ENCODE data around the gene EPHX1. TPM values are rescaled to one million over a fixed set of nuclear protein-coding genes. Genes with fewer than 3 reads are reported as not detected.
"Not testable (repeated sequence)": the region's sequence is repeated elsewhere in the genome, so short reads cannot be mapped to it uniquely, and the experiment has no call there.

EPHX1 gene
- total RNA-seq, 2 experiments from 2014 or later, result 2.1 to 3.6 TPM

- ATAC-seq, result no peak
- no peaks in the 10 kb centered on the region for H3K9me3 Mint-ChIP-seq
- peak overlapping the region; percentile 57 for H3K27ac Mint-ChIP-seq
- intact Hi-C loops (cut with micrococcal nuclease), result no loop called here
- TF ChIP-seq, protein P1, sequence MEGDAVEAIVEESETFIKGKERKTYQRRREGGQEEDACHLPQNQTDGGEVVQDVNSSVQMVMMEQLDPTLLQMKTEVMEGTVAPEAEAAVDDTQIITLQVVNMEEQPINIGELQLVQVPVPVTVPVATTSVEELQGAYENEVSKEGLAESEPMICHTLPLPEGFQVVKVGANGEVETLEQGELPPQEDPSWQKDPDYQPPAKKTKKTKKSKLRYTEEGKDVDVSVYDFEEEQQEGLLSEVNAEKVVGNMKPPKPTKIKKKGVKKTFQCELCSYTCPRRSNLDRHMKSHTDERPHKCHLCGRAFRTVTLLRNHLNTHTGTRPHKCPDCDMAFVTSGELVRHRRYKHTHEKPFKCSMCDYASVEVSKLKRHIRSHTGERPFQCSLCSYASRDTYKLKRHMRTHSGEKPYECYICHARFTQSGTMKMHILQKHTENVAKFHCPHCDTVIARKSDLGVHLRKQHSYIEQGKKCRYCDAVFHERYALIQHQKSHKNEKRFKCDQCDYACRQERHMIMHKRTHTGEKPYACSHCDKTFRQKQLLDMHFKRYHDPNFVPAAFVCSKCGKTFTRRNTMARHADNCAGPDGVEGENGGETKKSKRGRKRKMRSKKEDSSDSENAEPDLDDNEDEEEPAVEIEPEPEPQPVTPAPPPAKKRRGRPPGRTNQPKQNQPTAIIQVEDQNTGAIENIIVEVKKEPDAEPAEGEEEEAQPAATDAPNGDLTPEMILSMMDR (IDR thresholded peaks at IDR 0.05), result no peak
- POLR2A ChIA-PET, result interaction anchor here (1.1 kb wide), 1 partner anchor 143 kb away, joined by 3 read pairs; the partner anchor contains the start of gene PYCR2
- H3K36me3 Mint-ChIP-seq (ENCODE audit: low read depth), result peaks cover 44% of the 10 kb centered on the region
- H3K27me3 Mint-ChIP-seq, result no peaks in the 10 kb centered on the region
- H3K4me1 Mint-ChIP-seq (ENCODE audit: low read depth), result peaks cover 31% of the 10 kb centered on the region
- CTCF ChIA-PET, result no interaction called here
- peak overlapping the region; percentile 51 for H3K4me3 Mint-ChIP-seq
- no peak for DNase-seq
Measured at GRCh38 chr1:225780630-225781029, 29.3 kb upstream of the EPHX1 start.

DNA sequence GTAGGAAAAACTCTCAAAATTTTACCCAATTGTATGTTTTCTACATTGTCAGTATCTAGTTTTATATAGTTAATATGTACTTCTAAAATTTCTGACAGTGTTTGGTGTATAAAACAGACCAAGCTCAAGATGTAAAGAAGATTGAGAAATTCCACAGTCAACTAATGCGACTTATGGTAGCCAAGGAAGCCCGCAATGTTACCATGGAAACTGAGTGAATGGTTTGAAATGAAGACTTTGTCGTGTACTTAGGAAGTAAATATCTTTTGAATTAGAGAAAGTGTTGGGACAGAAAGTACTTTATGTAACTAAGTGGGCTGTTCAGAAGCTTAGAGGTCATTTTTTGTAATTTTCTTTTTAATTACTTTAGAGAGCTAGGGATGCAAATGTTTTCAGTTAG is 20.8 kb upstream of the EPHX1 start:
- Mint-ChIP-seq H3K36me3 (ENCODE audit: low read depth) (peaks cover 73% of the 10 kb centered on the region), H3K4me1 (ENCODE audit: low read depth) (peaks cover 13% of the 10 kb centered on the region)
- CTCF ChIA-PET, result interaction anchor here (0.8 to 0.9 kb wide), 2 partner anchors 13 to 307 kb away, joined by 3 read pairs; no protein-coding TSS in a partner anchor
- H3K27ac Mint-ChIP-seq; intact Hi-C loops (cut with micrococcal nuclease); ATAC-seq; H3K4me3 Mint-ChIP-seq; H3K9me3 Mint-ChIP-seq; DNase-seq; H3K27me3 Mint-ChIP-seq: not testable (repeated sequence)
- POLR2A ChIA-PET, result interaction anchor here (1.9 kb wide), 1 partner anchor 11 kb away, joined by 7 read pairs; the partner anchor contains the start of gene SRP9

GRCh38 chr1:225794954-225795353 is 15.0 kb upstream of the EPHX1 start:
- H3K9me3 Mint-ChIP-seq, result no peaks in the 10 kb centered on the region
- ChIA-PET CTCF (no interaction called here), POLR2A (no interaction called here)
- H3K4me1 Mint-ChIP-seq (ENCODE audit: low read depth), result peaks cover 1% of the 10 kb centered on the region
- no peak overlapping the region for H3K27ac Mint-ChIP-seq
- H3K4me3 Mint-ChIP-seq, result no peak overlapping the region
- H3K36me3 Mint-ChIP-seq (ENCODE audit: low read depth), result peaks cover 50% of the 10 kb centered on the region
- no peaks in the 10 kb centered on the region for H3K27me3 Mint-ChIP-seq
- TF ChIP-seq, protein P1 (IDR thresholded peaks at IDR 0.05), result no peak
- intact Hi-C loops (cut with micrococcal nuclease), result no loop called here
- DNase-seq, result no peak
- ATAC-seq, result no peak

- H3K9me3 Mint-ChIP-seq; H3K27me3 Mint-ChIP-seq; CTCF ChIA-PET; H3K27ac Mint-ChIP-seq; intact Hi-C loops (cut with micrococcal nuclease); H3K4me3 Mint-ChIP-seq; DNase-seq; POLR2A ChIA-PET; H3K4me1 Mint-ChIP-seq (ENCODE audit: low read depth); ATAC-seq: not testable (repeated sequence)
- H3K36me3 Mint-ChIP-seq (ENCODE audit: low read depth), result peaks cover 40% of the 10 kb centered on the region
Measured at GRCh38 chr1:225796097-225796496, 13.8 kb upstream of the EPHX1 start.

GRCh38 chr1:225801146-225801545 is 8.8 kb upstream of the EPHX1 start:
- H3K27me3 Mint-ChIP-seq; H3K4me3 Mint-ChIP-seq; H3K36me3 Mint-ChIP-seq (ENCODE audit: low read depth); intact Hi-C loops (cut with micrococcal nuclease); DNase-seq; H3K4me1 Mint-ChIP-seq (ENCODE audit: low read depth); H3K27ac Mint-ChIP-seq; H3K9me3 Mint-ChIP-seq; ATAC-seq; CTCF ChIA-PET; POLR2A ChIA-PET: not testable (repeated sequence)

- TF ChIP-seq, protein P1 (IDR thresholded peaks at IDR 0.05), result no peak
- H3K27me3 Mint-ChIP-seq, result no peaks in the 10 kb centered on the region
- no peaks in the 10 kb centered on the region for H3K9me3 Mint-ChIP-seq
- no peak for ATAC-seq
- peaks cover 12% of the 10 kb centered on the region for H3K4me1 Mint-ChIP-seq (ENCODE audit: low read depth)
- H3K4me3 Mint-ChIP-seq, result no peak overlapping the region
- no peaks in the 10 kb centered on the region for H3K36me3 Mint-ChIP-seq (ENCODE audit: low read depth)
- CTCF ChIA-PET, result no interaction called here
- no peak overlapping the region for H3K27ac Mint-ChIP-seq
- intact Hi-C loops (cut with micrococcal nuclease), result no loop called here
- DNase-seq, result no peak
- POLR2A ChIA-PET, result no interaction called here
Measured at GRCh38 chr1:225806249-225806648, 3.7 kb upstream of the EPHX1 start.

DNA sequence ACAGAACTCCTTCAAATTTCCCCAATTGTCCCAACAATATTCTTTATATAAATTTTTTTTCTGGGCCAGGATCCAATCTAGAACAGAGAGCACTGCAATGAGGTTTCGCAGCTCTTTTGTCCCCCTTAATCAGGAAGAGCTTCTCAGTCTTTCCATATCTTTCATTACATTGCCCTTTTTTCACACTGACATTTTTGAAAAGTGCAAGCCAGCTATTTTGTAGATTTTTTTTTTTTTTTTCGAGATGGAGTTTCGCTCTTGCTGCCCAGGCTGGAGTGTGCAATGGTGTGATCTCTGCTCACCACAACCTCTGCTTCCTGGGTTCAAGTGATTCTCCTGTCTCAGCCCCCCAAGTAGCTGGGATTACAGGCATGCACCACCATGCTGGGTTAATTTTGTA is 3.2 kb upstream of the EPHX1 start:
- H3K27me3 Mint-ChIP-seq; H3K9me3 Mint-ChIP-seq; H3K27ac Mint-ChIP-seq; H3K4me3 Mint-ChIP-seq; CTCF ChIA-PET; H3K36me3 Mint-ChIP-seq (ENCODE audit: low read depth); intact Hi-C loops (cut with micrococcal nuclease); POLR2A ChIA-PET; DNase-seq; ATAC-seq: not testable (repeated sequence)
- H3K4me1 Mint-ChIP-seq (ENCODE audit: low read depth), result peaks cover 12% of the 10 kb centered on the region
